ENCODE data around the gene RNU5B-1. TPM values are rescaled to one million over a fixed set of nuclear protein-coding genes. Genes with fewer than 3 reads are reported as not detected.

The RNU5B-1 gene
- polyA plus RNA-seq, 1 of the 3 experiments (the other 2 are of a cell fraction) = not detected

GRCh38 chr15:65303687-65304380 is 643 bp upstream of the RNU5B-1 start:
- TF ChIP-seq MAX (IDR thresholded peaks at IDR 0.05; ENCODE audit: low read depth) (peak; percentile 96), REST (IDR thresholded peaks at IDR 0.05; ENCODE audit: low read depth, low read length) (0 out of 2 replicates have a peak, but pooled peaks have one; percentile 4), TAF1 (IDR thresholded peaks at IDR 0.05; ENCODE audit: borderline replicate concordance, low read depth, low read length) (0 out of 2 replicates have a peak, but pooled peaks have one; percentile 26), MXI1 (IDR thresholded peaks at IDR 0.05; ENCODE audit: low read depth, low read length) (peak; percentile 20), POLR2AphosphoS5 (IDR thresholded peaks at IDR 0.05; ENCODE audit: low read depth, low read length) (peak; percentile 48; the same call in 1 of the 2 replicates), RAD21 (IDR thresholded peaks at IDR 0.05; ENCODE audit: low read length) (peak; percentile 51; the same call in 1 of the 2 replicates), GATA2 (CRISPR knock-in tag; IDR thresholded peaks at IDR 0.05) (no peak), FOSL2 (IDR thresholded peaks at IDR 0.05; ENCODE audit: borderline replicate concordance, low read depth) (no peak)
- ChIA-PET CTCF (interaction anchor here (0.9 to 3.4 kb wide), 7 partner anchors 10 to 117 kb away, joined by 3 to 18 read pairs (median 4); no protein-coding TSS in a partner anchor), POLR2A (interaction anchor here (0.8 to 1.4 kb wide), 14 partner anchors 9 to 226 kb away, joined by 3 to 23 read pairs (median 6); partner anchors contain the start of genes CLPX, HACD3, PARP16 and PDCD7)
- DNase-seq = peak; percentile 47
- Histone ChIP-seq H3K27me3 (ENCODE audit: insufficient read depth) (no peaks in the 10 kb centered on the region), H3K36me3 (replicated peaks in 1 of 2; ENCODE audit: control insufficient read depth in 1 of 2, insufficient read depth in 2 of 2, low read length in 1 of 2) (no peaks in the 10 kb centered on the region), H3F3A (replicated peaks; ENCODE audit: insufficient read depth) (peaks cover 30% of the 10 kb centered on the region), H2AFZ (ENCODE audit: low read depth) (peak overlapping the region; percentile 94), H3K9ac (peak overlapping the region; percentile 86), H3K4me1 (ENCODE audit: control insufficient read depth in 1 of 2, insufficient read depth in 2 of 2, low read depth in 1 of 2, low read length in 1 of 2) (peaks cover 8 to 10% of the 10 kb centered on the region in 2 experiments; a peak in 2 of 4 replicates), H3K9me2 (no peaks in the 10 kb centered on the region), H3K79me2 (ENCODE audit: insufficient read depth) (no peaks in the 10 kb centered on the region), H3K9me3 (no peaks in the 10 kb centered on the region), H3K4me2 (peak overlapping the region; percentile 85), H3K4me3 (ENCODE audit: low read depth in 2 of 2, low read length in 1 of 2) (peak overlapping the region; percentile 44 to 56), H3K27ac (ENCODE audit: low read depth in 2 of 2, low read length in 1 of 2) (peak overlapping the region; percentile 89 to 95), H4K20me1 (ENCODE audit: insufficient read depth) (peaks cover 4% of the 10 kb centered on the region; the same call in 1 of the 2 replicates)
- WGBS (ENCODE audit: low lambda C conversion rate) = 10% methylated on average over 24 of the region's 24 CpGs

- H3K9ac ChIP-seq = no peak overlapping the region
- no peaks in the 10 kb centered on the region for H3K9me2 ChIP-seq
- no peaks in the 10 kb centered on the region for H3K9me3 ChIP-seq
- DNase-seq = peak; percentile 27
- no peaks in the 10 kb centered on the region for H3K27me3 ChIP-seq (ENCODE audit: insufficient read depth)
- peaks cover 30% of the 10 kb centered on the region for H3F3A ChIP-seq (replicated peaks; ENCODE audit: insufficient read depth)
- peak overlapping the region; percentile 89 to 95 for H3K27ac ChIP-seq (ENCODE audit: low read depth in 2 of 2, low read length in 1 of 2)
- peak overlapping the region; percentile 12 for H3K4me2 ChIP-seq
- H3K36me3 ChIP-seq (replicated peaks in 1 of 2; ENCODE audit: control insufficient read depth in 1 of 2, insufficient read depth in 2 of 2, low read length in 1 of 2) = no peaks in the 10 kb centered on the region
- H3K4me3 ChIP-seq (ENCODE audit: low read depth in 2 of 2, low read length in 1 of 2) = peak overlapping the region in 1 of 2 experiments; percentile 4; a peak in 1 of 4 replicates
- H3K79me2 ChIP-seq (ENCODE audit: insufficient read depth) = no peaks in the 10 kb centered on the region
- POLR2A ChIA-PET = interaction anchor here (0.8 to 1.4 kb wide), 15 partner anchors 8 to 225 kb away, joined by 3 to 23 read pairs (median 6); partner anchors contain the start of genes CLPX, HACD3, PARP16 and PDCD7
- peaks cover 8 to 10% of the 10 kb centered on the region in 2 experiments; a peak in 2 of 4 replicates for H3K4me1 ChIP-seq (ENCODE audit: control insufficient read depth in 1 of 2, insufficient read depth in 2 of 2, low read depth in 1 of 2, low read length in 1 of 2)
- CTCF ChIA-PET = interaction anchor here (0.6 to 3.4 kb wide), 11 partner anchors 9 to 169 kb away, joined by 3 to 18 read pairs (median 4); no protein-coding TSS in a partner anchor
- WGBS (ENCODE audit: low lambda C conversion rate) = 26% methylated on average over 14 of the region's 14 CpGs
- H2AFZ ChIP-seq (ENCODE audit: low read depth) = no peak overlapping the region
- peaks cover 4% of the 10 kb centered on the region; the same call in 1 of the 2 replicates for H4K20me1 ChIP-seq (ENCODE audit: insufficient read depth)
- TF ChIP-seq REST (IDR thresholded peaks at IDR 0.05; ENCODE audit: low read depth, low read length) (0 out of 2 replicates have a peak, but pooled peaks have one; percentile 2), JUND (IDR thresholded peaks at IDR 0.05) (no peak), ELF1 (IDR thresholded peaks at IDR 0.05) (0 out of 2 replicates have a peak, but pooled peaks have one; percentile 0), RXRA (IDR thresholded peaks at IDR 0.05; ENCODE audit: borderline replicate concordance, low read depth) (peak; percentile 25), RCOR1 (IDR thresholded peaks at IDR 0.05; ENCODE audit: low read length) (no peak), ZBTB33 (IDR thresholded peaks at IDR 0.05; ENCODE audit: borderline replicate concordance, low read depth) (no peak), FOXM1 (IDR thresholded peaks at IDR 0.05; ENCODE audit: low read depth) (no peak; the same call in 1 of the 2 replicates)
Measured at GRCh38 chr15:65305150-65305758, 777 bp downstream of the RNU5B-1 start.

All from SK-N-SH (cell line).